DOHH2 (cell line): ENCODE data around the gene RBCK1.

Source experiments
- CTCF ChIP-seq: fragments of 200-600 bp; sonication (generic); IDR thresholded peaks from one replicate; pipeline ENCODE4 v1.5.1; 2014; ENCODE audit warnings: antibody characterized with exemption, mild to moderate bottlenecking, low read depth, low read length; ENCODE audit not compliant: poor library complexity, severe bottlenecking
- EZH2phosphoT487 ChIP-seq: fragments of 200-600 bp; sonication (generic); IDR thresholded peaks from 2 replicates; pipeline ENCODE4 v1.6.1; 2017; ENCODE audit warnings: borderline replicate concordance, mild to moderate bottlenecking, antibody characterized with exemption, low read length, moderate library complexity, mixed read lengths

GRCh38 chr20:376089-376488 is 32.0 kb upstream of the RBCK1 start:
- TF ChIP-seq CTCF (no peak), EZH2phosphoT487 (no peak)
